MM.1S (cell line): ENCODE data around the gene PARD3.

Source experiments
- EZH2 ChIP-seq: fragments of 300-600 bp; sonication (generic); optimal IDR thresholded peaks from 2 replicates; pipeline ENCODE3; 2017; ENCODE audit warnings: low read depth, mild to moderate bottlenecking, antibody characterized with exemption, low read length, mixed read lengths
- TF ChIP-seq, protein P1 (sequence below): fragments of 300-600 bp; sonication (generic); IDR thresholded peaks from 2 replicates; pipeline ENCODE4 v1.5.1; 2016; ENCODE audit warnings: antibody characterized with exemption, low read length, mixed read lengths

DNA sequence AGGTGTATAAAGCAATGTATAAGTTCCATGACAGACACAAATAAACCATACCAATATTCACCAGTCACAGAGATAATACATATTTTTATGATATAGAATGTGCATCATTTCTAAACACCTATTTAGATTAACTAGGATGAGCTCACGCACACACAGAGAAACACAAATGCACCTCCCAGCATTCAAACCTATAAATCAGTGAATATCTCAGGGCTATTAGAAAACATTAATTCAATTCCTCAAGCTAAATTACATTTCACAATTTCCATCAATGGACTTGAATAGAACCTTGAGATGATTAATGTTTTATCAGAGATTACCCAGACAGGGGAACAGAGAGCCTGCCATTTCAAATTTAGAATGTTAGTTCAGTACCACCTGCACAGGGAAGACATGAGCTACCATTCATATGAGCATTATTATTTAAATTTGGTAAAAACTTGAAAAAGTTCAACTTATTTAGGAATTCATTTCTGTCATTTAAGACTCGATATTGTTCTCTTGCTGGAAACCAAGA is 221.7 kb downstream of the PARD3 start:
- TF ChIP-seq, protein P1, sequence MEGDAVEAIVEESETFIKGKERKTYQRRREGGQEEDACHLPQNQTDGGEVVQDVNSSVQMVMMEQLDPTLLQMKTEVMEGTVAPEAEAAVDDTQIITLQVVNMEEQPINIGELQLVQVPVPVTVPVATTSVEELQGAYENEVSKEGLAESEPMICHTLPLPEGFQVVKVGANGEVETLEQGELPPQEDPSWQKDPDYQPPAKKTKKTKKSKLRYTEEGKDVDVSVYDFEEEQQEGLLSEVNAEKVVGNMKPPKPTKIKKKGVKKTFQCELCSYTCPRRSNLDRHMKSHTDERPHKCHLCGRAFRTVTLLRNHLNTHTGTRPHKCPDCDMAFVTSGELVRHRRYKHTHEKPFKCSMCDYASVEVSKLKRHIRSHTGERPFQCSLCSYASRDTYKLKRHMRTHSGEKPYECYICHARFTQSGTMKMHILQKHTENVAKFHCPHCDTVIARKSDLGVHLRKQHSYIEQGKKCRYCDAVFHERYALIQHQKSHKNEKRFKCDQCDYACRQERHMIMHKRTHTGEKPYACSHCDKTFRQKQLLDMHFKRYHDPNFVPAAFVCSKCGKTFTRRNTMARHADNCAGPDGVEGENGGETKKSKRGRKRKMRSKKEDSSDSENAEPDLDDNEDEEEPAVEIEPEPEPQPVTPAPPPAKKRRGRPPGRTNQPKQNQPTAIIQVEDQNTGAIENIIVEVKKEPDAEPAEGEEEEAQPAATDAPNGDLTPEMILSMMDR, result no peak
- TF ChIP-seq EZH2, result no peak
